Anterior cingulate cortex (tissue), 58 donors: Measurements from ENCODE around the gene VWF.
"Not testable (repeated sequence)": the region's sequence is repeated elsewhere in the genome, so short reads cannot be mapped to it uniquely, and the experiment has no call there.

Source experiments
- DNase-seq, 58 donors: peaks; one replicate each; lab custom pipeline; 2025; lab: John Stamatoyannopoulos, UW

Gene VWF

GRCh38 chr12:6124411-6125309 lies at the start of gene VWF:
TSS of gene VWF (minus strand) at chr12:6124670. CDS start at chr12:6123196, 1,474 bp downstream.
- no peak for DNase-seq

DNA sequence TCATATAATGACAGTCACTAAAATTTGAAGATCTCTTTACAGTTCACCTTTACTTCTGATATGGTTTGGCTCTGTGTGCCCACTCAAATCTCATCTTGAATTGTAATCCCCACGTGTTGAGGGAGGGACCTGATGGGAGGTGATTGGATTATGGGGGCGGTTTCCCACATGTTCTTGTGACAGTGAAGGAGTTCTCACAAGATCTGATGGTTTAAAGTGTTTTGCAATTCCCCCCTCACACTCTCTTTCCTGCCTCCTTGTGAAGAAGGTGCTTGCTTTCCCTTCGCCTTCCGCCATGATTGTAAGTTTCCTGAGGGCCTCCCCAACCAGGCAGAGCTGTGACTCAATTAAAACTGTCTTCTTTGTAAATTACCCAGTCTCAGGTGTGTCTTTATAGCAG lies 48.4 kb upstream of the VWF start:
- no peak for DNase-seq

DNA sequence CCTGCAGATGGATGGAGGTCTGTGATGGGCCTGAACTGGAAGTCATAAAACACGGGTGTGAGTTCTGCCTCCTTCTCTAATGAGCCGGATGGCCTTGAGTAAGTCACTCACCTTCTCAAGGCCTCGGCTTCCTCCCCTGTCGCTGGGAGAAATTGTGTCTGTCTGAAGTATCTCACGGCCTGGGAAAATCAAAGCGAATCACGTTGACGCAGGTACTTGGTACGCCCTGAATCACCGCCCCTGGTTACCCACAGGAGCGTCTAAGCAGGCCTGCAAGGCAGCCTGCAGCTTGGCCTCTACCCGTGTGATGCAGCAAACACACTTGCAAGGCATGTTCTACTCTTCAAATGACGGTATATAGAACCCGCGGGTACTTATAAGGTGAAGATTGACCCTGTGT lies 47.6 kb upstream of the VWF start:
- DNase-seq, result no peak

- no peak for DNase-seq
Measured at GRCh38 chr12:6171409-6172015, 47.0 kb upstream of the VWF start.

DNA sequence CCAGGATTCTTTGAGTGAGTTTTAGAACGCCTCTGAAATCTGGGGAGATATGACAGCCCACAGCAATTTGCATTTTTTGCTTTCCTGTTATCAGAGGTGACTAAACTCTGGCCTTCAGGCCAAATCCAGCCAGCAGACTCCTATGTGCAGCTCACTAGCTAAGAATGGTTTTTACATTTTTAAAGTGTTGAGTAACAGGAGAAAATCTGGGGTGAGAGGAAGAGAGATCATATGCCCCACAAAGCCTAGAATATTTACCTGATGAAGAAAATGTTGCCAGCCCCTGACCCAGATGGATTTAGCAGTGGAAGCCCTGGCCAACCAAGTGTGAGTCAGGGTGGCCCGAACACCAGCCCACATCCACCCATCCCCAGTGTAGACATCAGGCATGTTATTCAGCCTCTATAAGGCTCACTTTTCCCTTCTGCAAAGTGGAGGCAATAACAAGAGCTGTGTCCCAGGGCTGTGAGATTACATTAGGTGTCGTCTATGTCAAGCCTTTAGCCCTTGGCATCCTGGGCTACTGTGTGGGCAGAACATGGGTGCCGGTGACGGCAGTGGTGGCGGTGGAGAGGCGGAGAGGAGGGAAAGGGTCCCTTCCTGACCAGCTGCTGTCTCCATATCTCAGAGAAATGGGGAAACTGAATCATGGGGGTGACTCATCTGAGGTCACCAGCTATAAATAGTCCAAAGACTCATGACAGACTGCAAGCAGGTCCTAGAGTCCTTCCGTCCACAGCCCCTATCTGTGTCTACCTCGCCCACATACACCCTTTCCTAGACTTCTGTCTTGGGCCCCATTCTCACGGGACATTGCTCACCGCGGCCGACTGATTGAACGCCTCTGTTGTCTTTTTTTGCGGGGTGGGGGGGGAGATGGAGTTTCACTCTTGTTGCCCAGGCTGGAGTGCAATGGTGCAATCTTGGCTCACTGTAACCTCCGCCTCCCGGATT lies 43.1 kb upstream of the VWF start:
- DNase-seq, result peak in 8 of 58 donors; percentile 10 to 38 (median 24)

DNA sequence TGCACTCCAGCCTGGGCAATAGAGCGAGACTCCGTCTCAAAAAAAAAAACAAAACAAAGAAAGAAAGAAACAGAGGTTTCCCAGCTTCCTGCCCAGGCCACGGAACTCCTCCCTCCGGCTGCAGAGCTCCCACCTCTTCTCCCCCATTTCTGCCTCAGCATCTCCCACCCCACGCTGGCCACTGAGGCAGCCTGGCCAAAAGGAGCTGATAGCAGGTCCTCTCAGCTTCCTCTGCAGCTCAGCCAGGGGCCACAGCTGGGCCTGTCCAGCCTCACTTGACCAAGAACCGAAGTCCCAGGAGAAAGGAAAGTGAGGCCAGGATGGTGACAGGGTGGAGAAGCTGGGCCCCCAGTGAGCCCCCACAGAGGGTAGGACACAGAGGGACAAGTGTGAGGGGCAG lies 42.3 kb upstream of the VWF start:
- DNase-seq, result no peak

DNA sequence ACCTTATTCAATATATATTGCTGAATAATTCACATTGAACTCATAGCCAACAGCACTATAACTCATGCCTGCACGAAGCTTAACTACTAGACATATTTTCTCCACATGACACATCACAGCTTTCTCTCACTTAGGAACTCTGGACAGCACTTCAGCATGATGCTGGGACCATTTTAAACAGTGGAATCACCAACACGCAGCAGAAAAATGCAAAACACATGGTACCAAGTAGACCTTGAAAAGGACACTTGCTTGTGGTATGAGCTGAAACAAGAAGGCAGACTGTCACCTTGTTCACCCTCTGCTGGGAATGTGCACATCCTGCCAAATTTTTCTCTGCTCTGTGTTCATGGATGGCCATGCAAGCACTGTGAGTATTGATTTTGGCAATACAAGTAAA lies 40.9 kb upstream of the VWF start:
- DNase-seq, result no peak

DNA sequence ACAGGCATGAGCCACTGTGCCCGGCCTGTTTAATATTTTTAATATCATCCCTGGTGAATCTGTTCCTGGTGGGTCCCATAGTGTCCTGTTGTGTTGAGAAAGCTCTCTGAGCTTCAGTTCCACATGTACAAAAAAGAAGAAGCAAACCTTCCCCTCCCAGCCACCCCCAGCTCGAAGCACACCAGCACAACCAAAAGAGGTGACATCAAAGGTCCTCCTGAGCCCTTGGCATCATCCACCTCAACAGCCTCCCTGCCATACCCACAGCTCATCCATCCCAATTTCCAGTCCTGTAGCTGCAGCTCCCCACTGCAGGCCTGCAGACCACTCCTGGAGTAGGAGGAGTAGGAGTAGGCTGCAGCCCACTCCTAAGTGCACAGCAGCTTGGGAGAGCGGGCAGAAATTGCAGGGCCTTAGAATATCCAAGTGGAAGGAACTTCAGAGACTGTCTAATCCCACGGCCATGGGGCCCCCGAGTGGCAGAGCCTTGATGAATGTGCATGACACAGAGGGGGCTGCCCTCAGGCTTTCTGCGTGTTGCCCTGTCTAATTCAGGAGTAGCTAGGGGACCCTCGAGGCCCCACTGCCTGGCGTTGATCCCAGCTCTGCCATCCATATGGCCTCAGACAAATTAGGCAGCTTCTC lies 39.1 kb upstream of the VWF start:
- DNase-seq, result no peak

- DNase-seq, result no peak
Measured at GRCh38 chr12:6161124-6161882, 36.8 kb upstream of the VWF start.

- DNase-seq, result not testable (repeated sequence)
Measured at GRCh38 chr12:6160049-6160649, 35.7 kb upstream of the VWF start.

DNA sequence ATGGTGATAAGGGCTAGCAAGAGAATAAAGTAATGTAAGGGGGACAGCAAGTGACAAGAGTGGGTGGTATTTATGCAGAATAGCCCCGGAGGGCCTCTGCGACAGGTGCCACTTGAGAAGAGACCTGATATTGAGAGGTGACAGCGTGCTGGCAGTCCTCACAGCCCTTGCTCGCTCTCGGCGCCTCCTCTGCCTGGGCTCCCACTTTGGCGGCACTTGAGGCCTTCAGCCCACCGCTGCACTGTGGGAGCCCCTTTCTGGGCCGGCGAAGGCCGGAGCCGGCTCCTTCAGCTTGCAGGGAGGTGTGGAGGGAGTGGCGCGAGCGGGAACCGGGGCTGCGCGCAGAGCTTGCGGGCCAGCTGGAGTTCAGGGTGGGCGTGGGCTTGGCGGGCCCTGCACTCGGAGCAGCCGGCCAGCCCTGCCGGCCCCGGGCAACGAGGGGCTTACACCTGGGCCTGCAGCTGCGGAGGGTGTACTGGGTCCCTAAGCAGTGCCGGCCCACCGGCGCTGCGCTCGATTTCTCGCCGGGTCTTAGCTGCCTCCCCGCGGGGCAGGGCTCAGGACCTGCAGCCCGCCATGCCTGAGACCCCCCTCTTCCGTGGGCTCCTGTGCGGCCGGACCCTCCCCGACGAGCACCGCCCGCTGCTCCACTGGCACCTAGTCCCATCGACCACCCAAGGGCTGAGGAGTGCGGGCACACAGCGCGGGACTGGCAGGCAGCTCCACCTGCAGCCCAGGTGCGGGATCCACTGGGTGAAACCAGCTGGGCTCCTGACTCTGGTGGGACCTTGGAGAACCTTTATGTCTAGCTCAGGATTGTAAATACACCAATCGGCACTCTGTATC lies 34.9 kb upstream of the VWF start:
- not testable (repeated sequence) for DNase-seq

DNA sequence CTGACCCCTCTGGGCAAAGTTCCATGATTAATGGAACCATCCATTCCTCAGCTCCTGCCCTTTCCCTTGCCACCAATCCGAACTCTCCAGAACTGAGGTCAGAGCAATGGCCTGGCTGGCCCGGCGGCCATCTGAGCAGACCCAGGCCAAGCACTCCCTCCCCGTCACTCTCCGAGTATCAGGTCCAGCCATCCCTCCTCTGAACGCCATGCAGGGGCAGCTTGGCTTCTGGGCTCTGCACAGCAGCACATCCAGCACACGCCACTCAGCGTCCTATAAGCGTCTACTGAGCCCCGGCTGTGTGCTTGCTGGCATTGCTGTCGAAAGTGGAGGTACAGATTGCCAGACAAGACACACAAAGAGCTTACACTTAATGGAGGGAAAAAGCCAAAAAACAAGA lies 34.3 kb upstream of the VWF start:
- DNase-seq, result no peak

DNA sequence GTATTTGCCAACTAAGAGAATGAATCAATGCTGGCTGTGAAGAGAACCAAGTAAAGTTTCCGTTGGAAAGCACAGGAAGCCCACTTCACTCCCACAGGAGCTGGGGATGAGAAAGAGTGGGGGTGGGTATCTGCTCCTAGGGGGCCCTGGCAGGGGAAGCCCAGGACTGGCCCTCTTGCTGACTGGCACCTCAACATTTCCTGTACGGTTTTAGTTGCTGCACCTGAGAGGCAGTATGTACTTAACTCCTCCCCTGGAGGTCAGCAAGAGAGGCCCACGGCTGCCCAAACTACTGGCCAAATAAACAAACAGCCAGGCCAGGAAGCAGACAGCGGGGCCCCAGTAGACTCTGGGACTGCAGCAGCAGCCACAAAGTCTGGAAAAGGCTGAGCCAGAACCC lies 33.8 kb upstream of the VWF start:
- DNase-seq, result no peak

GRCh38 chr12:6157482-6157881 lies 33.0 kb upstream of the VWF start:
- DNase-seq, result no peak

DNA sequence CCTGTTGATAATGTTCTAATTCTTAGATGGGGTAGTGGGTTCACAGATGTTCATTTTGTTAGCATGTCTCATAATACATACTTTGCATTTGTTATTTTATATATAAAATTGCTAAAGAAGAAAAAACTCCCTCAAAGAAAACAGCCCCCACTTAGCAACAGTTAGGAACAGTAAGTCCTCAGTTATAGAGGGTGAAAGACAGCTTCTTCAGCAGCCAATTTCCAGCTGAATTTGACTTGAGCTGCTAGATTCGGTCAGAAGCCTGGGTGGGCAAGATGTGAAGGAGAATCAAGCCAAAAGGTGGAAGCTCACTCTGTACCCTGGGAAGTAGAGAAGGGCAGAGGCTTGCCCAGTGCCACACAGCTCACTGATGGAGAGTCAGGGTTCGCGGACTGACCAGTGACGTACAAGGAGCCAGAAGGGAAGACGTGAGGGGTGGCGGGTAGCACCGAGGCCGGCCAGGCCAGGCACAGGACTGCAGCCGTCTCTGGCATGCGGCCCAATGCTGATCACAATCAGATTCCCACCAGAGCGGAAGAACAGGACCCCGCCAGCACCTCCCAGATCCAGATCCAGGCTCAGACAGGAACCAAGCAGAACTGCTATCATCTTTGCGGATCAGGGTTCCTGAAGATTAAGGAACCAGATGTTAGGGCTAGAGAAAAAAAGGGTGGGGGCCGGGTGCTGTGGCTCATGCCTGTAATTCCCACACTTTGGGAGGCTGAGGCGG lies 30.4 kb upstream of the VWF start:
- DNase-seq, result peak in 2 of 58 donors; percentile 13 to 24

DNA sequence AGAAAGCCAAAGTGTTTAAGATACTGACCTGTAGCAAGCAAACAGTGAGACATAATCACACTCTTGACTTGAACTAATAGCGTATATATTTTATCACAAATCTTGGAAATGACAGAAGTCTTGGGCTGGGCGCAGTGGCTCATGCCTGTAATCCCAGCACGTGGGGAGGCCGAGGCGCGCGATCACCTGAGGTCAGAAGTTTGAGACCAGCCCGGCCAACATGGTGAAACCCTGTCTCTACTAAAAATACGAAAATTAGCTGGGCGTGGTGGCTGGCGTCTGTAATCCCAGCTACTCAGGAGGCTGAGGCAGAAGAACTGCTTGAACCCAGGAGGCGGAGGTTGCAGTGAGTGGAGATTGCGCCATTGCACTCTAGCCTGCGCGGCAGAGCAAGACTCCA lies 24.3 kb upstream of the VWF start:
- DNase-seq, result not testable (repeated sequence)

DNA sequence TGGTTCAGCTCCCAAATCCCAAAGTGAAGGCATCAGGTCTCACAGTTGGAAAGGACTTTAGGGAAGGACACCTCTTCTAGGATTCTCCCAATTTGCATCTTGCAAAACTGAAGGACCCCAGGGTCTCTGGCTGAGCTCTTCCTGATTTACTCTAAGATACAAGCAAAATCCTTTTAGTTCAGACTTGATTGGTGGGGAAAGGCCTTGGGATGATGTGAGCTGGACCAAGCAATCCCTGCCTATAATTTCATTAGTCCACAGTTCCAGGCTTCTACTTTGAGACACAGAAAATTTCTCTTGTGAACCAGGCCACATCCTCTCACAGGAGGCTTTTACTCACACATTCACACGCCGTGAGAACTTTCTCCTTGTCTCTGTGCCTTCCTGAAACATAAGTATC lies 23.6 kb upstream of the VWF start:
- DNase-seq, result no peak

GRCh38 chr12:6146951-6147350 lies 22.5 kb upstream of the VWF start:
- no peak for DNase-seq
